HepG2 (cell line): ENCODE data around the gene STIM2.

Source experiments
- POLR2AphosphoS5 ChIP-seq: IDR thresholded peaks from 2 replicates; pipeline ENCODE4 v1.6.1; 2012; ENCODE audit warnings: low read depth, low read length
- ZBTB21 ChIP-seq: sonication (generic); formaldehyde crosslinking; IDR thresholded peaks from 2 replicates; pipeline ENCODE4 v1.4.0; 2020; ENCODE audit warnings: missing genetic modification reagents

DNA sequence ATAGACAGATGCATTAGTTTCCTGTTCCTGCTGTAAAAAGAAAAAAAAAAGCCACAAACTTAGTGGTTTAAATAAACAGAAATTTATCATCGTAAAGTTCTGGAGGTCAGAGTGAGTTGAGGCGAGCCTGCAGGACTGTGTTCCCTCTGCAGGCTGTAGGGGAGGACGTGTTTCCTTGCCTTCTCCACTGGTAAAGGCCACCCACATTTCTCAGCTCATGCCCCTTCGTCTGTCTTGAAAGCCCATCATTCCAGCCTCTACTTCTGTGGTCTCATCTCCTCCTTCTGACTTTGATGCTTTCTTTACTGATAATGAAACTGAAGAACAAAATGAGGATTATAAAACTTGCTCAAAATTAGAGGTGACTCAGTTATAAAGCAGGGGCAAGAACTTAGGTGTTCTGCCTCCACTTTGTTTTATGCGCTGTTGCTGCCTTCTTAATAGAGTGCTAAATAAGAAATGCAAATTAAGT lies 143.0 kb downstream of the STIM2 start:
- TF ChIP-seq POLR2AphosphoS5, result no peak
- no peak for TF ChIP-seq ZBTB21 (CRISPR knock-in tag)
